ENCODE measurements around the gene ESPN. TPM values are rescaled to one million over a fixed set of nuclear protein-coding genes. Genes with fewer than 3 reads are reported as not detected.

The ESPN gene
- total and polyA plus RNA-seq, 2 of the 8 experiments (the other 6 are each of a cell fraction or from before 2014, with no cell fraction given) = 5.2 to 16.3 TPM

DNA sequence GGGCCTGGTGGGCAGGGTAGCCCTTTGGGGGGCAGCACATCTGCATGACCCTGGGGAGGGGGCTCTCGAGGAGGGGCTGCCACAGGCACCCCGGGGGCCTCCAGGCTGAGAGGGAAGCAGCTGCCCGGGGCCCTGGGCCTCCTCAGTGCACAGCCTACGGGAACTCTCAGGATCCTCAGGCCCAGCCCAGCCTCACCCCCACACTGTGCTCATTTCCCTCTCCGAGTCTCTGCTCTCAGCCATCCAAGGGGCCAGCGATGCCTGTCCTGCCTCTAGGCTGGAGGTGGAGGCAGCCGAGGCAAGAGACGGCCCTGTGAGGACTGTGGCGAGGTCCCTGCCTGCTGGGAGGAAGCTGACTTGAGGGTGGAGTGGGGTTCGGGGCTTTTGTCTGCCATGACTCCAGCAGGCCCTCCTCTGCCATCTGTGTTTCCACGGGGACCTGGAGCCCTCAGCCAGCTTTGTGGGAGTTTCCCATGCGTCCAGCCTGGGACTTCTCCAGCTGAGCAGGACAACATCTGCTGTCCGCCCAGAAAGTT lies 74.1 kb downstream of the ESPN start:
- Histone ChIP-seq H3K27ac (ENCODE audit: low read depth, low read length) (no peak overlapping the region), H2BK5ac (ENCODE audit: low read depth, low read length) (no peak overlapping the region), H3K9ac (replicated peaks in 1 of 4; ENCODE audit: extremely low read depth in 1 of 4, low read depth in 3 of 4, low read length in 3 of 4) (no peak overlapping the region; a peak in 1 of 7 replicates), H4K5ac (ENCODE audit: insufficient read length, low read depth, low read length) (no peak overlapping the region), H2BK120ac (replicated peaks; ENCODE audit: low read depth, low read length) (no peak overlapping the region), H4K20me1 (replicated peaks in 1 of 2; ENCODE audit: control insufficient read depth in 1 of 2, insufficient read depth in 2 of 2, low read length in 2 of 2) (peaks cover 4% of the 10 kb centered on the region in 2 experiments), H3K79me1 (ENCODE audit: low read depth, low read length) (no peaks in the 10 kb centered on the region; the same call in 1 of the 2 replicates), H3K79me2 (ENCODE audit: control insufficient read depth in 1 of 2, insufficient read depth in 2 of 2, low read length in 2 of 2) (no peaks in the 10 kb centered on the region), H3K4ac (replicated peaks; ENCODE audit: insufficient read length, low read depth, low read length) (no peak overlapping the region), H4K8ac (ENCODE audit: extremely low read depth, insufficient read depth, low read length) (no peak overlapping the region), H3K23ac (ENCODE audit: insufficient read length) (no peak overlapping the region), H2BK12ac (ENCODE audit: low read depth, low read length) (no peak overlapping the region), H4K91ac (replicated peaks; ENCODE audit: insufficient read length, low read length) (no peak overlapping the region), H3K23me2 (ENCODE audit: low read depth, low read length) (peaks cover 12% of the 10 kb centered on the region; the same call in 1 of the 2 replicates), H2AFZ (ENCODE audit: low read length) (no peak overlapping the region), H3K9me3 (ENCODE audit: insufficient read depth in 2 of 2, low read depth in 1 of 2, low read length in 1 of 2) (no peaks in the 10 kb centered on the region), H3K4me2 (ENCODE audit: insufficient read depth in 1 of 2, low read depth in 2 of 2, low read length in 2 of 2) (no peak overlapping the region; a peak in 1 of 4 replicates), H3K4me1 (replicated peaks in 1 of 4; ENCODE audit: control insufficient read depth in 3 of 4, insufficient read depth in 4 of 4, low read length in 3 of 4) (peaks cover 0 to 27% (median 14%) of the 10 kb centered on the region in 4 experiments; a peak in 6 of 7 replicates), H2BK20ac (ENCODE audit: low read length) (no peak overlapping the region), H3K4me3 (ENCODE audit: extremely low read depth in 1 of 4, insufficient read depth in 2 of 4, low read depth in 3 of 4, low read length in 4 of 4) (no peak overlapping the region), H3K36me3 (ENCODE audit: control insufficient read depth in 2 of 4, insufficient read depth in 4 of 4, low read length in 3 of 4) (no peaks in the 10 kb centered on the region), H3K18ac (ENCODE audit: extremely low read depth, low read length) (no peak overlapping the region; the same call in 1 of the 2 replicates), H2BK15ac (ENCODE audit: low read length) (no peak overlapping the region; the same call in 1 of the 2 replicates), H2AK5ac (ENCODE audit: low read depth, low read length) (no peak overlapping the region), H3K56ac (replicated peaks; ENCODE audit: insufficient read length, low read depth, low read length) (no peak overlapping the region), H3K27me3 (replicated peaks in 1 of 4; ENCODE audit: control insufficient read depth in 3 of 4, extremely low read depth in 1 of 4, insufficient read depth in 3 of 4, low read length in 3 of 4) (peaks cover 0 to 31% (median 20%) of the 10 kb centered on the region in 4 experiments; a peak in 5 of 7 replicates), H3K14ac (ENCODE audit: insufficient read length) (no peak overlapping the region)
- POLR2A ChIA-PET (ENCODE audit: partially characterized antibody) = interaction anchor here (0.7 to 1.5 kb wide), 5 partner anchors 12 to 105 kb away, joined by 3 to 4 read pairs (median 4); no protein-coding TSS in a partner anchor
- FAIRE-seq = no peak
- CTCF ChIA-PET (ENCODE audit: partially characterized antibody) = interaction anchor here (0.7 to 10.2 kb wide), 7 partner anchors 9 to 82 kb away, joined by 3 to 107 read pairs (median 3); no protein-coding TSS in a partner anchor
- DNase-seq (ENCODE audit: low read depth in 1 of 2, low spot score in 2 of 2) = no peak
- 85% methylated on average over 10 of the region's 13 CpGs; no CpG with 5 or more reads in 1 of the 2 experiments for WGBS, 2 experiments (ENCODE audit: extremely low coverage in 1 of 2, insufficient coverage in 1 of 2, insufficient read length in 1 of 2, insufficient replicate concordance in 2 of 2, low coverage in 1 of 2, low lambda C conversion rate in 2 of 2, missing lambda C conversion rate in 1 of 2)
- TF ChIP-seq HDAC6 (IDR thresholded peaks at IDR 0.05; ENCODE audit: low read depth, low read length) (no peak), YY1 (IDR thresholded peaks at IDR 0.05; ENCODE audit: low read depth, low read length) (no peak), KDM1A (IDR thresholded peaks at IDR 0.05; ENCODE audit: borderline replicate concordance, low read length) (no peak), CHD1 (IDR thresholded peaks at IDR 0.05; ENCODE audit: low read depth, low read length) (no peak), GTF2F1 (IDR thresholded peaks at IDR 0.05; ENCODE audit: borderline replicate concordance, low read depth, low read length) (no peak), POLR2A (IDR thresholded peaks at IDR 0.05; ENCODE audit: control extremely low read depth in 1 of 2, low read depth in 2 of 2, low read length in 2 of 2) (no peak), GABPA (IDR thresholded peaks at IDR 0.05; ENCODE audit: borderline replicate concordance, insufficient read depth, low read length) (no peak), PHF8 (conservative IDR thresholded peaks at IDR 0.05; ENCODE audit: low read depth, low read length) (no peak), RNF2 (IDR thresholded peaks at IDR 0.05; ENCODE audit: borderline replicate concordance, low read depth, low read length, missing control alignments, poor library complexity, severe bottlenecking) (no peak), POU5F1 (IDR thresholded peaks at IDR 0.05; ENCODE audit: low read depth, low read length) (no peak), BCL11A (IDR thresholded peaks at IDR 0.05; ENCODE audit: low read depth in 2 of 2, low read length in 2 of 2) (no peak), CTBP2 (IDR thresholded peaks at IDR 0.05; ENCODE audit: borderline replicate concordance, insufficient read depth, insufficient read length, low read length) (no peak), TBP (IDR thresholded peaks at IDR 0.05; ENCODE audit: low read depth, low read length) (no peak)

Data from H1 (cell line).